Activated CD4-positive, alpha-beta T cell treated with anti-CD3 and anti-CD28 coated beads, Interleukin-2, amount 50 U/mL, for 48 hours (primary cell): Measurements from ENCODE around the gene SNX13.

Source experiments
- DNase-seq, 2 experiments: peaks; one replicate each; pipeline ENCODE4 v3.0.0-alpha.2; 2020

Gene SNX13

GRCh38 chr7:17773289-17773626 is 167.0 kb downstream of the SNX13 start:
- DNase-seq, result no peak

GRCh38 chr7:17772581-17773288 is 167.6 kb downstream of the SNX13 start:
- no peak for DNase-seq

- DNase-seq, result no peak
These were observed 168.3 kb downstream of the SNX13 start for GRCh38 chr7:17771901-17772408.

- DNase-seq, result no peak
These were observed 169.5 kb downstream of the SNX13 start for GRCh38 chr7:17770710-17771375.

GRCh38 chr7:17769918-17770317 is 170.4 kb downstream of the SNX13 start:
- DNase-seq, result peak; percentile 61 to 68

GRCh38 chr7:17758008-17758407 is 182.3 kb downstream of the SNX13 start:
- no peak for DNase-seq

- DNase-seq, result no peak
These were observed 194.2 kb downstream of the SNX13 start for GRCh38 chr7:17746020-17746530.

- DNase-seq, result no peak
These were observed 194.7 kb downstream of the SNX13 start for GRCh38 chr7:17745610-17746009.

GRCh38 chr7:17743316-17743715 is 197.0 kb downstream of the SNX13 start:
- DNase-seq, result no peak

- DNase-seq, result no peak
These were observed 198.9 kb downstream of the SNX13 start for GRCh38 chr7:17741426-17741825.
